ENCODE results near the gene BTG2.

- TF ChIP-seq EZH2 (IDR thresholded peaks at IDR 0.05; ENCODE audit: insufficient read depth, poor library complexity, severe bottlenecking) (no peak), EZH2phosphoT487 (IDR thresholded peaks at IDR 0.05; ENCODE audit: insufficient read depth, low read depth) (no peak)
These were observed 18.3 kb downstream of the BTG2 start for GRCh38 chr1:203323587-203323986.
